UCSD-AML1 (cell line): Measurements from ENCODE around the gene MTA3.

Experiments used
- DNase-seq: peaks from one replicate; lab custom pipeline; 2025; ENCODE audit not compliant: unreplicated experiment; lab: John Stamatoyannopoulos, UW

The MTA3 gene

DNA sequence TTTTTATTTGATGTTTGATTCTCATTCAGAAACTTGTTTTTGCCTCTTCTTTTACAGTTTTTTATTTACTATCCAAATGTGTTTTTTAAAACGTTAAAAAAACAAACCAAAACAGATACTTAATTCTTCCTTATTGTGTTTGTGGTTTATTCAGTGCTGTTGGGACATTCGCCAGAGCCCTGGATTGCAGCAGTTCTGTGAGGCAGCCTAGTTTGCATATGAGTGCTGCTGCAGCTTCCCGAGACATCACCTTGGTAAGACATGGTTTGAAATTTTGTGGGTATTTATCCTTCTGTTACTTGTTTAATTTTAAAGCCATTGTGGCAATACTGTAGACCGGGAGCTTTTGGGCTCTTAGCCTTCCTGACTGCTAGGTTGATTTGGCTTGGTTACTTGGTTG, 91.2 kb downstream of the MTA3 start:
- DNase-seq, result no peak

GRCh38 chr2:42663106-42663780, 94.8 kb downstream of the MTA3 start:
- DNase-seq, result peak; percentile 60

GRCh38 chr2:42663828-42664227, 95.4 kb downstream of the MTA3 start:
- no peak for DNase-seq

- DNase-seq, result no peak
These were observed 105.7 kb downstream of the MTA3 start for GRCh38 chr2:42673989-42674579.

- no peak for DNase-seq
These were observed 107.4 kb downstream of the MTA3 start for GRCh38 chr2:42675815-42676214.

DNA sequence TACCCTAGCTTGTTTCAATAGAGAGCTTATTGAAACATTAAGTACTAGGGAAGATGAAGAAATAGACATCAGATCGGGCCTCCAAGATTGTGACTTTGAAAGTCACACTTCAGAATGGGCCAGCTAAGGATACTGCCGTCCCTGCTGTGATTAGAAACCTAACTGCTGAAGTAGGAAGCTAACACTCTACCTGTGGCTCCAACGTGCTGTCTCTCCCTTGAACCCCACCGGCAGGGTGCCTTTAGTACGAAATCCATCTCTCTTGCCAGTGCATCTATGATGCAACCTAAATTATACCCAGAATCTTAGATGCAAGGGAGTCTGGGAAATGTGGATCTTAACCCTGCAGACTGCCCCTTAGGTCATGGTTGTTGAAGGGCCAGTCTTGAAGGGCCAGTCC, 116.9 kb downstream of the MTA3 start:
- DNase-seq, result no peak

DNA sequence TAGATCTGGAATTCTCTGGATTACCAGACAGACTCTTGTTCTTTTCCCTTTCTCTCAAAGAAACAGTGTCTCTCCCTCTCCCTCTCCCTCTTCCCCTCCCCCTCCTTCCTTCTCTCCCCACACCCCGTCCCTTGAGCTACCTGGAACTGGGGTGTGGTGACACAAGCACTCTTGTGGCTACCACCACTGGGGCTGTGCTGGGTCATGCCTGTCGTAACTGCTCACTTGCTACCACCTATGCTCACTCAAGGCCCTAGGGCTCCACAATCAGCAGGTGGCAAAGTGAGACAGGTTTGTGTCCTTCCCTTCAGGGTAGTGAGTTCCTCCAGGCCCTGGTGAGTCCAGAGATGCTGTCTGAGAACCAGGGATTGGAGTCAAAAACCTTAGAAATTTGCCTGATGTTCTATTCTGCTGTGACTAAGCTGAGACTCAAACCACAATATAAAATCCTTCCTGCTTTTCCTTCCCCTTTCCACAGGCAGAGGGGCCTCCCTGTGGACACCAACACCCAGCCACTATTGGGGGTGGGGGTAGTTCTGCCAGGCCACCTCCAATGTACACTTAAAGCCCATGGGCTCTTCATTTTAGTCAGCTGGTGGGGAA, 124.7 kb downstream of the MTA3 start:
- DNase-seq, result peak; percentile 62

DNA sequence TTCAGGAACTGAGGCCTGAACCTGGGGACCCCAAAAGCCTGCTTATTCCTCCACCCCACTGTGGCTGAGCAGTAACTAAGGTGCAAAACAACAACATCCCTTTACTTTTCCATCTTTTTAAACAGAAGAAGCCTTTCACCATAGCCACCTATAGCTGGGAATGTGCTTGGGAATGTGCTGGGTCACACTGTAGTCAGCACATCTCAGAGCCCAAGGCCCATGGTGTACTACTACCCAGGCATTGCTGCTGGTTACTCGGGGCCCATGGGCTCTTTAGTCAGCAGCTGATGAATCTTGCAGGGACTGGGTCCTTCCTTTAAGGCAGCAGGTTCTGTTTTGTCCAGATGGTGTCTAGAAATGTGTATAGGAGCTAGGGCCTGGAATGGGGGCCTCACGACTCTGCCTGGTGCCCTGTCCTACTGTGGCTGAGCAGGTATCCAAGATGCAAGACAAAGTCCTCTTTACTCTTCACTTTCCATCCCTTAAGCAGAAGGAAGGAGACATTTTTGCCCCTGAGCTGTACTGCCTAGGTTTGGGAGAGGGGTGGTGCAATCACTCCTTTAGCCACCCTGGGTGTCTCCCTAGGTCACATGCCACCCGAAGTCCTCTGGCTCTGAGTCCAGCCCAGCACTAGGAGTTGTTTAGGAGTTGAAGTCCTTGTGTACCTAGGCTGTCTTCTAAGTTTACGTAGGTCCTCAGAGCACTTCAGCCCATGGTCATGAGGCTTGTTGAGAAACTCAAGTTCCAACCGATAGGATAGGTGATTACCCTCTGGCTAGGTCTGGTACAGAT, 125.5 kb downstream of the MTA3 start:
- no peak for DNase-seq

GRCh38 chr2:42696987-42697386, 128.6 kb downstream of the MTA3 start:
- DNase-seq, result no peak

DNA sequence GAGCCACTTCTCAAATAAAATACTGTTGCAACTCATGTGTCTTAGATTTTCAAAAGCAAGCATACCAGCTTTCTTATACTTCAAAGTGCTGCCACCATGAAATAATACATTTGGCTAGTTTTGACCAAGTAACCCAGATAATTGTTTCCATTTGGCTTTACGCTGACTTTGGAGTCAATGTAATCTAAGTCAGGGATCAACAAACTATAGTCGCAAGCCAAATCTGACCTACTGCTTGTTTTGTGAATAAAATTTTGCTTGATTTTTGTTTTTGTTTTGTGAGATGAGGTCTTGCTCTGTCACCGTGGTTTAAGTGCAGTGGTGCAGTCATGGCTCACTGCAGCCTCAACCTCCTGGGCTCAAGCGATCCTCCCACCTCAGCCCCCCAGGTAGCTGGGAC, 130.5 kb downstream of the MTA3 start:
- DNase-seq, result no peak

GRCh38 chr2:42706836-42707235, 138.4 kb downstream of the MTA3 start:
- no peak for DNase-seq

- DNase-seq, result no peak
These were observed 139.7 kb downstream of the MTA3 start for GRCh38 chr2:42708179-42708578.

DNA sequence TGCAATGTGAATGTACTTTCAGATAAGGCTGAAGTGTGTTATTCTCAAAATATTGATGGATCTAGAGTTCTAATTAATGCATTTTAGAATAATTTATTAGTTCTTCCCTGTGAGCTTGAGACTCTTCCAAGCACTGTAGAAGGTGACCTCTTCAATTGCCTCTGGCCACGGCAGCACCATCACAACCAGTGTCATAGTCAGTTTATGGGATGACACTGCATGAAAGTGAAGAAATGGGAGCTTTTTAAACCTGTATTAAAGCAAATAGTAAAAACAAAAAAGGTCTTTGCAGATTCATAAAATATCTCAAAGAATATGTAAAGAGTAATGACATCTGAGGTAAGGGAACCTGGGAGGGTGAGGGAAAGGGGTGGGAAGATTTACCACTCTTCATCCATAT, 143.5 kb downstream of the MTA3 start:
- DNase-seq, result no peak

GRCh38 chr2:42712934-42713333, 144.5 kb downstream of the MTA3 start:
- DNase-seq, result no peak

DNA sequence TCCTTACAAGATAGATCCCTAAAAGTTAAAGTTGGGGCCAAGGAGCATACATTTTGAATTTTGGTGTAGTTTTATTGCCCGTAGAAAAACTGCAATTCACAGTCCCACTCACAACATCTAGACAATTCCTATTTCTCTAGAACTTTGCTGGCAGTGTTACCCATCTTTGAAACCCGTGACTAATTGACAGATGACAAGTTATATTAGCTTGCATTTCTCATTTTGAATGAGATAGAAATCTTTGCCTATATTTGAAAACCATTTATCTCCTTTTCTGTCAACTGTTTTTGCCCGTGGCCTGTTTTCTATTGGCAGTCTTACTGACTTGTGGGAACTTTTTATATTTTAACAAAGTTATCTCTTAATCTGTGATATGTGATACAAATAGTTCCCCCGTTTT, 145.5 kb downstream of the MTA3 start:
- DNase-seq, result no peak

GRCh38 chr2:42714686-42715085, 146.3 kb downstream of the MTA3 start:
- DNase-seq, result no peak

DNA sequence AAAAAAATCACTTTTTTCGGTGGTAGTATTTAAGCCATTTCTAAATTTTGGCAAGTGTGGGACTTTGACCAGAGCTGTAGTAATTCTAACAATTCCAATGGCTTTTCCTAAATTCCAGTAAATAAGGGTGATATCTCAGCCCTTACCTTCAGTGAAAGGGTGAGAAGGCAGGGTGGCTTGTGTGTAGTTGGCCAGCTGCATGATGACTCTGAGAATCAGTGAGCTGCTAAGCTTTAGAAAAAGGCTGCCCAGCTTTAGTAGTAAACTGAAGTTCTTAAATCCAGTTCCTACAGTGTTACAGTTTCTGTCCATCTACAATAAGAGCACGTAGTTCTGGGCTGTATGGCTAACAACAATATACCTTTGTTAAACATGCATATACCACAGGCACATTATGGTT, 153.5 kb downstream of the MTA3 start:
- no peak for DNase-seq

GRCh38 chr2:42722320-42723190, 154.1 kb downstream of the MTA3 start:
- no peak for DNase-seq

- DNase-seq, result no peak
These were observed 155.0 kb downstream of the MTA3 start for GRCh38 chr2:42723465-42723864.

GRCh38 chr2:42724886-42725285, 156.5 kb downstream of the MTA3 start:
- no peak for DNase-seq

DNA sequence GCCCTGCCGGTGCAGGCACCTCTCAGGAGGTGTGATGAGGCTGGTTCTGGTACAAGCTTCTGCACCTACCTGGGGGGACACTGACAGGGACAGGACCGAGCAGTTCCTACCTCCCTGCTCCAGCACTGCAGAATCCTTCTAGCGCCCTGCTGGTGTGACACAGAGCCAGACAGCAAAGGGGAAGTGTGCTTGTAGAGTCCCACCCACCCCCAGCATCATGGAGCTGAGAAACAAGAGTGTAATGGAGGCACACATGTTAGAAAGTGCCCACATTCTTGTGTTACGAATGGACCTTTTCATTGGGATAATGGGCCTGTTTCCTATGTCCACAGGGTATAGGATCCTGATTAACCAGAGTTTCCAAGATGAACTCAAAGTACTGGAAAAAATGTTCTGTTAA, 157.2 kb downstream of the MTA3 start:
- DNase-seq, result no peak
